BLaER1 treated with 17β-estradiol and CSF1 and Interleukin-3, amounts not matched to agents 10 nM and 100 nM (cell line): ENCODE results near the gene JAGN1.

Experiments used
- H3K27ac ChIP-seq, 11 experiments: shearing (Covaris generic); formaldehyde crosslinking; 2 replicates each; pipeline ENCODE4 v1.8.1; 2022
- H3K27me3 ChIP-seq, 11 experiments: shearing (Covaris generic); formaldehyde crosslinking; 2 replicates each; pipeline ENCODE4 v1.8.1; 2022
- H3K36me3 ChIP-seq, 11 experiments: shearing (Covaris generic); formaldehyde crosslinking; 2 replicates each; pipeline ENCODE4 v1.8.1; 2022
- H3K4me1 ChIP-seq, 10 experiments: shearing (Covaris generic); formaldehyde crosslinking; 2 replicates each; pipeline ENCODE4 v1.8.1; 2022
- H3K4me2 ChIP-seq, 11 experiments: shearing (Covaris generic); formaldehyde crosslinking; 2 replicates each; pipeline ENCODE4 v1.8.1; 2022
- H3K4me3 ChIP-seq, 10 experiments: shearing (Covaris generic); formaldehyde crosslinking; 2 replicates each; pipeline ENCODE4 v1.8.1; 2022
- H3K9ac ChIP-seq, 11 experiments: shearing (Covaris generic); formaldehyde crosslinking; 2 replicates each; pipeline ENCODE4 v1.8.1; 2022
- H3K9me3 ChIP-seq, 11 experiments: shearing (Covaris generic); formaldehyde crosslinking; replicated peaks in 1 of 11; 2 replicates each; pipeline ENCODE4 v1.8.1; 2022
- H4K20me1 ChIP-seq, 11 experiments: shearing (Covaris generic); formaldehyde crosslinking; 2 replicates each; pipeline ENCODE4 v1.8.1; 2022
- Cebpa-rat ChIP-seq, 11 experiments: shearing (Covaris generic); IDR thresholded peaks; 2 replicates each; pipeline ENCODE4 v1.8.1; 2022

The JAGN1 gene

DNA sequence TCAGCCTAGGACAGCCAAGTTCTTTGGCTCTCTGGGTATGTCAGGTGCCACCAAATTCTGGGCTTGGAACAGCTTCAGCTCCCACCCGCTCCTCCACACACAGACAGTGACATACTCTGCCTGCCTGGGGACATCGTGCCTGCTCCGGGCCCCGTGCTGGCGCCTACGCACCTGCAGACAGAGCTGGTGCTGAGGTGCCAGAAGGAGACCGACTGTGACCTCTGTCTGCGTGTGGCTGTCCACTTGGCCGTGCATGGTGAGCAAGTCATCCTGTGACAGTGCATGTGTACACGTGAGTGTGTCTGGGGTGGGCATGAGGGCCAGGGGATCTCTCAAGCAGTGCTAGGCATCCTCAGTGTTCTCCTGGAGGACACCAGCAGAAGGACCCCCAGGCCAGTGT lies 27.4 kb downstream of the JAGN1 start:
- TF ChIP-seq Cebpa-rat (IDR thresholded peaks at IDR 0.05) = no peak
- no peaks in the 10 kb centered on the region; a peak in 1 of 22 replicates for H3K36me3 ChIP-seq
- no peak overlapping the region for H3K4me3 ChIP-seq
- peak overlapping the region in 4 of 11 experiments; percentile 50 to 66 (median 59); a peak in 6 of 22 replicates for H3K9ac ChIP-seq
- H3K4me2 ChIP-seq = peak overlapping the region in 10 of 11 experiments; percentile 78 to 100 (median 98); a peak in 10 of 22 replicates
- H4K20me1 ChIP-seq = no peaks in the 10 kb centered on the region
- peaks cover 0 to 24% (median 16%) of the 10 kb centered on the region in 11 experiments; a peak in 17 of 22 replicates for H3K27me3 ChIP-seq
- peaks cover 31 to 47% (median 41%) of the 10 kb centered on the region in 10 experiments for H3K4me1 ChIP-seq
- H3K9me3 ChIP-seq = no peaks in the 10 kb centered on the region
- peak overlapping the region in 3 of 11 experiments; percentile 55 to 66 (median 62); a peak in 2 of 22 replicates for H3K27ac ChIP-seq

DNA sequence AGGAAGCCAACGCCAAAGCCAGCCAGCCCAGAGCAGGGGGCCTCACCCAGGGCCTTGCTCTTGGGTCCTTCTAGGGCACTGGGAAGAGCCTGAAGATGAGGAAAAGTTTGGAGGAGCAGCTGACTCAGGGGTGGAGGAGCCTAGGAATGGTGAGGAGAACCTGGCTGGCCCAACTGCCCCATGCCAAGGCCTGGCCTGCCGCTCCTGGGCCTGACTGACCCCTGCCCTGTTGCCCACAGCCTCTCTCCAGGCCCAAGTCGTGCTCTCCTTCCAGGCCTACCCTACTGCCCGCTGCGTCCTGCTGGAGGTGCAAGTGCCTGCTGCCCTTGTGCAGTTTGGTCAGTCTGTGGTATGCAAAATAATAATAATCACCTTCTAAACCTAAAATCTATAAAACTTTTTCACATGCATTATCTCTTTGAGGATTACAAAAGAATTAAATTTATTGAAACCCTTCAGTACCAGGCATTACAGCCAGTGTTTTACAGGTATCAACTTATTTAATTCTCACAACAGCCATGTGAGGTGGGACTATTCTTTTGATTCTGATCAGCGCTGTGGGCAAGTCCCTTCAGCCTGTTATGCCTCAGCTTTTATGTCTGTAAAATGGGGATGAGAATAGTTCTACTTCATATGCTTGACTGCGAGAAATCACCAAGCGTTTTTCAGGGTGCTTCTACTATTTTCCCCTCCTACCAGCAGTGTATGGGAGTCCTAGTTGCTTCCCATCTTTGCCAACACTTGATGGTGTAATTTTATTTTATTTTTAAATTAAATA lies 28.0 kb downstream of the JAGN1 start:
- Histone ChIP-seq H3K4me2 (peak overlapping the region in 1 of 11 experiments; percentile 92; a peak in 1 of 22 replicates), H3K4me3 (no peak overlapping the region), H3K9me3 (no peaks in the 10 kb centered on the region), H3K27ac (no peak overlapping the region), H4K20me1 (no peaks in the 10 kb centered on the region), H3K36me3 (no peaks in the 10 kb centered on the region; a peak in 1 of 22 replicates), H3K4me1 (peaks cover 31 to 45% (median 40%) of the 10 kb centered on the region in 10 experiments), H3K27me3 (peaks cover 0 to 24% (median 16%) of the 10 kb centered on the region in 11 experiments; a peak in 17 of 22 replicates), H3K9ac (0 out of 22 replicates have a peak overlapping the region, but pooled peaks of 1 of the 11 experiments have one; percentile 8)
- TF ChIP-seq Cebpa-rat (IDR thresholded peaks at IDR 0.05) = no peak

DNA sequence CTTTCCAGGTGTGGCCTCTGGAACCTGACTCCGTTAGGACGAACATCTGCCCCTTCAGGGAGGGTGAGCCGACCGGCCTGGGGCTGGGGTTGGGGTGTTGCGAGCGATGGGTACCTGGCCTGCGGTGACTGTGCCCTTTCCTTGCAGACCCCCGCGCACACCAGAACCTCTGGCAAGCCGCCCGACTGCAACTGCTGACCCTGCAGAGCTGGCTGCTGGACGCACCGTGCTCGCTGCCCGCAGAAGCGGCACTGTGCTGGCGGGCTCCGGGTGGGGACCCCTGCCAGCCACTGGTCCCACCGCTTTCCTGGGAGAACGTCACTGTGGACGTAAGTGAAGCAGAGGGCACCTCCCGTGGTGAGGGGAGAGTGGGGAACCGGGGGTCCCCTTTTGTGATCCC lies 37.7 kb downstream of the JAGN1 start:
- Histone ChIP-seq H3K36me3 (peaks cover 0 to 7% (median 0%) of the 10 kb centered on the region in 11 experiments; a peak in 1 of 22 replicates), H3K4me1 (peaks cover 7 to 14% (median 10%) of the 10 kb centered on the region in 10 experiments; a peak in 18 of 20 replicates), H4K20me1 (no peaks in the 10 kb centered on the region), H3K9me3 (no peaks in the 10 kb centered on the region), H3K9ac (no peak overlapping the region), H3K4me3 (no peak overlapping the region), H3K27me3 (no peaks in the 10 kb centered on the region), H3K4me2 (no peak overlapping the region), H3K27ac (no peak overlapping the region)
- no peak for TF ChIP-seq Cebpa-rat (IDR thresholded peaks at IDR 0.05)

DNA sequence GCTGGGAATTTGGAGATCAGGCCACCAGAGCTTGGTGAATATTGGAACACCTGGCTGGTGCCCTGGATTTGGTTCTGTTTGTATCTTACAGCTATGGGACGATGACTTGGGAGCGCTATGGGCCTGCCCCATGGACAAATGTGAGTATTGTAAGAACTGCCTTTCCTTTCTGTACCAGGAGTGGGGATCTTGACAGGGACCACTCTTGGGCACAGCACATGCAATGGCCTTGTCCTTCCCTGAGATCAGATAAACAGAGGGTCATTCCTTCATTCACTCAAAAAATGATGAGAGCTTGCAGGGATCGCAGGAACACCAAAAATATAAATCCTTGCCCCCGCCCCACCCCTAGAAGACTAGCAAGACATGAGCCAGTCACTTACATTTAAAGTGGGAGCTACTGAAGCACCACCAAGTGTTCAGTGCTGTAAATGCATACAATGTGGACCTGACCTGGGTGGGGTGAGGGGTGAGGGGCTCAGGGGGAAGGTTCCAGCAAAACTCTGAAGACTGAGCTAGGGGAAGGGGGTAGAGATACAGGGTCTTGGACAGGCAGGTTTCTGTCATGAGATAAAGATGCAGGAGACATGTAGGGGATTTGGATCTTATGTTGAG lies 40.5 kb downstream of the JAGN1 start:
- H3K27ac ChIP-seq = no peak overlapping the region
- H3K4me3 ChIP-seq = no peak overlapping the region
- H3K27me3 ChIP-seq = no peaks in the 10 kb centered on the region
- no peaks in the 10 kb centered on the region for H4K20me1 ChIP-seq
- peaks cover 26 to 32% (median 28%) of the 10 kb centered on the region in 10 experiments for H3K4me1 ChIP-seq
- no peaks in the 10 kb centered on the region for H3K9me3 ChIP-seq
- H3K36me3 ChIP-seq = peaks cover 0 to 8% (median 3%) of the 10 kb centered on the region in 11 experiments; a peak in 12 of 22 replicates
- no peak overlapping the region for H3K4me2 ChIP-seq
- no peak overlapping the region for H3K9ac ChIP-seq
- TF ChIP-seq Cebpa-rat (IDR thresholded peaks at IDR 0.05) = no peak

DNA sequence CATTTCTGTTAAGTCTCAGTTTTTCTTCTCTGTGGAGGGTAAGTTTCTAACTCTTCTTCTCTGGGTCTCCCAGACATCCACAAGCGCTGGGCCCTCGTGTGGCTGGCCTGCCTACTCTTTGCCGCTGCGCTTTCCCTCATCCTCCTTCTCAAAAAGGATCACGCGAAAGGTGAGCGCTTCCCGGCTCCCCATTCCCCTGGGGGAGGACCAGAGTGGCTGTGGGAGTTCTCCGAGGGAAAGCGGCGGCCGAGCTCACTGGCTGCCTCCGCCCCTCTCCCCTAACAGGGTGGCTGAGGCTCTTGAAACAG lies 42.1 kb downstream of the JAGN1 start:
- H3K4me2 ChIP-seq = peak overlapping the region; percentile 94 to 100 (median 99)
- no peaks in the 10 kb centered on the region for H3K27me3 ChIP-seq
- H3K27ac ChIP-seq = peak overlapping the region; percentile 71 to 97 (median 93)

DNA sequence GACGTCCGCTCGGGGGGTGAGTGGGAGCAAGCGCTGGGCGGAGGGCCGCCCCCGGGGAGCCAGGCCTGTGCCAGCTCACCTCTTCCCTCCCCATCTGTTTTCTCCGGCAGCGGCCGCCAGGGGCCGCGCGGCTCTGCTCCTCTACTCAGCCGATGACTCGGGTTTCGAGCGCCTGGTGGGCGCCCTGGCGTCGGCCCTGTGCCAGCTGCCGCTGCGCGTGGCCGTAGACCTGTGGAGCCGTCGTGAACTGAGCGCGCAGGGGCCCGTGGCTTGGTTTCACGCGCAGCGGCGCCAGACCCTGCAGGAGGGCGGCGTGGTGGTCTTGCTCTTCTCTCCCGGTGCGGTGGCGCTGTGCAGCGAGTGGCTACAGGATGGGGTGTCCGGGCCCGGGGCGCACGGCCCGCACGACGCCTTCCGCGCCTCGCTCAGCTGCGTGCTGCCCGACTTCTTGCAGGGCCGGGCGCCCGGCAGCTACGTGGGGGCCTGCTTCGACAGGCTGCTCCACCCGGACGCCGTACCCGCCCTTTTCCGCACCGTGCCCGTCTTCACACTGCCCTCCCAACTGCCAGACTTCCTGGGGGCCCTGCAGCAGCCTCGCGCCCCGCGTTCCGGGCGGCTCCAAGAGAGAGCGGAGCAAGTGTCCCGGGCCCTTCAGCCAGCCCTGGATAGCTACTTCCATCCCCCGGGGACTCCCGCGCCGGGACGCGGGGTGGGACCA lies 42.6 kb downstream of the JAGN1 start:
- Histone ChIP-seq H3K36me3 (peaks cover 10 to 29% (median 21%) of the 10 kb centered on the region in 11 experiments; a peak in 21 of 22 replicates), H3K27me3 (no peaks in the 10 kb centered on the region), H3K9ac (peak overlapping the region; percentile 86 to 97 (median 91)), H3K9me3 (no peaks in the 10 kb centered on the region), H3K4me2 (peak overlapping the region; percentile 94 to 100 (median 99)), H3K4me1 (peaks cover 29 to 37% (median 32%) of the 10 kb centered on the region in 10 experiments), H3K4me3 (peak overlapping the region; percentile 67 to 81 (median 72)), H3K27ac (peak overlapping the region; percentile 71 to 97 (median 93)), H4K20me1 (peaks cover 0 to 12% (median 0%) of the 10 kb centered on the region in 11 experiments; a peak in 2 of 22 replicates)
- no peak for TF ChIP-seq Cebpa-rat (IDR thresholded peaks at IDR 0.05)

More for the DNA sequence above, 42.1 kb downstream of the JAGN1 start:
- H3K4me3 ChIP-seq = peak overlapping the region; percentile 67 to 81 (median 72)
- TF ChIP-seq Cebpa-rat (IDR thresholded peaks at IDR 0.05) = no peak
- H3K9ac ChIP-seq = peak overlapping the region; percentile 86 to 97 (median 91)
- H3K4me1 ChIP-seq = peaks cover 29 to 37% (median 32%) of the 10 kb centered on the region in 10 experiments
- H4K20me1 ChIP-seq = peaks cover 0 to 8% (median 0%) of the 10 kb centered on the region in 11 experiments; a peak in 2 of 22 replicates
- peaks cover 8 to 24% (median 16%) of the 10 kb centered on the region in 11 experiments; a peak in 21 of 22 replicates for H3K36me3 ChIP-seq
- H3K9me3 ChIP-seq = no peaks in the 10 kb centered on the region

DNA sequence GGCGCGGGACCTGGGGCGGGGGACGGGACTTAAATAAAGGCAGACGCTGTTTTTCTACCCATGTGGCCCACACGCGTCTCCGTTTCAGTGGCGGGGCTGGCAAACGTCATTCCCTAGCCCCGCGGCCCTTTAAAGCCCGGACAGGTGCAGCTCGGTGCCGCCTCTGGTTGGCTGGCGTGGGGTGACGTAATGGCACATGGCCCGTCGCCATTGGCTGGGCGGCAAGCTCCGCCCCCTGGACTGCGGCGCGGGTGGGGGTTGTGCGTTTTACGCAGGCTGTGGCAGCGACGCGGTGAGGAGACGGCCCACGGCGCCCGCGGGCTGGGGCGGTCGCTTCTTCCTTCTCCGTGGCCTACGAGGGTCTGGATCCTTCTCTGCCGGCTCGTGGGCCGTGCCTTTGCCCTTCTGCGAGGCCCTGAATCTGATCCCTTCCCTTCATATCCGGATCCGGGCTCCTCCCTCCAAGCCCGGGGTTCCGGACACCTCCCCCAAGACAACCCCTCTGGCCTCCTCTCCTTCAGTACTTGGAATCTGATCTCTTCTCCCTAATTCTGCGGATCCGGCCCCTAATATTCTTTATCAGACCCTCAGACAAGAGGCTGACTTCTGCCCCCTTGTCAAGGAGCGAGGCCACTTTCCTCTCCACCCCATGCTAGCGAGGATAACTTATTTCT lies 43.3 kb downstream of the JAGN1 start, which contains the start of gene CRELD1:
Gene CRELD1 (plus strand): TSS at position 274 of the 674 bp plus-strand sequence. CDS start 605 bp downstream, outside the sequence.
- Histone ChIP-seq H3K27me3 (no peaks in the 10 kb centered on the region), H3K9me3 (no peaks in the 10 kb centered on the region), H3K36me3 (peaks cover 15 to 36% (median 28%) of the 10 kb centered on the region in 11 experiments; a peak in 21 of 22 replicates), H3K9ac (peak within 1 kb of the TSS; percentile 86 to 97 (median 91)), H3K27ac (peak within 1 kb of the TSS; percentile 87 to 97 (median 93)), H3K4me2 (peak within 1 kb of the TSS; percentile 94 to 100 (median 99)), H3K4me3 (peak within 1 kb of the TSS; percentile 67 to 81 (median 72)), H4K20me1 (peaks cover 0 to 12% (median 0%) of the 10 kb centered on the region in 11 experiments; a peak in 2 of 22 replicates), H3K4me1 (peaks cover 29 to 37% (median 32%) of the 10 kb centered on the region in 10 experiments)
- no peak for TF ChIP-seq Cebpa-rat (IDR thresholded peaks at IDR 0.05)

DNA sequence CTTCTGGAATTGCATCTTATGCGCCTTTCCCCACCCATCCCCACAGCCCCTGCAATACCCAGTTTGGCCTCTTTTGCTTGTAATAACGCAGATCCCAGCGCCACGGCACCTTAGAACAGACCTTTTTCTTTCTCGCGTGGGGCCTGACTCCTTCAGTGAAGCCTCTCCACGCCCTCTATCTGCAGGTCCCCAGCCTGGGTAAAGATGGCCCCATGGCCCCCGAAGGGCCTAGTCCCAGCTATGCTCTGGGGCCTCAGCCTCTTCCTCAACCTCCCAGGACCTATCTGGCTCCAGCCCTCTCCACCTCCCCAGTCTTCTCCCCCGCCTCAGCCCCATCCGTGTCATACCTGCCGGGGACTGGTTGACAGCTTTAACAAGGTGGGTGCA lies 43.8 kb downstream of the JAGN1 start:
- Histone ChIP-seq H3K27me3 (no peaks in the 10 kb centered on the region), H3K36me3 (peaks cover 15 to 39% (median 30%) of the 10 kb centered on the region in 11 experiments; a peak in 21 of 22 replicates), H3K9me3 (no peaks in the 10 kb centered on the region), H3K9ac (peak overlapping the region; percentile 86 to 97 (median 91)), H3K4me1 (peaks cover 29 to 37% (median 32%) of the 10 kb centered on the region in 10 experiments), H4K20me1 (peaks cover 0 to 12% (median 0%) of the 10 kb centered on the region in 11 experiments; a peak in 2 of 22 replicates), H3K27ac (peak overlapping the region; percentile 87 to 97 (median 93)), H3K4me3 (peak overlapping the region; percentile 67 to 81 (median 72)), H3K4me2 (peak overlapping the region; percentile 92 to 100 (median 99))
- no peak for TF ChIP-seq Cebpa-rat (IDR thresholded peaks at IDR 0.05)
